Activated naive CD8-positive, alpha-beta T cell treated with anti-CD3 and anti-CD28 coated beads, Interleukin-2, amount 50 U/mL, for 24 hours (primary cell): Measurements from ENCODE around the gene ANGPTL8.

Experiments used
- ATAC-seq: fragments of 150-1000 bp; cut with Tn5 transposase; one replicate; pipeline ENCODE4 v1.10.0; 2021
- DNase-seq: peaks from one replicate; pipeline ENCODE4 v3.0.0; 2021
- H3K27ac Mint-ChIP-seq: one replicate; pipeline ENCODE4 v1.8.0; 2021; ENCODE audit warnings: mild to moderate bottlenecking, mixed read lengths
- H3K27me3 Mint-ChIP-seq: one replicate; pipeline ENCODE4 v1.8.0; 2021; ENCODE audit warnings: mixed read lengths
- H3K36me3 Mint-ChIP-seq: one replicate; pipeline ENCODE4 v1.8.0; 2021; ENCODE audit warnings: low read depth, mixed read lengths
- H3K4me1 Mint-ChIP-seq: one replicate; pipeline ENCODE4 v1.8.0; 2021; ENCODE audit warnings: mixed read lengths
- H3K4me3 Mint-ChIP-seq: one replicate; pipeline ENCODE4 v1.8.0; 2021; ENCODE audit warnings: mild to moderate bottlenecking, moderate library complexity, mixed read lengths
- H3K9me3 Mint-ChIP-seq: one replicate; pipeline ENCODE4 v1.8.0; 2021; ENCODE audit warnings: mixed read lengths

ANGPTL8 gene, protein sequence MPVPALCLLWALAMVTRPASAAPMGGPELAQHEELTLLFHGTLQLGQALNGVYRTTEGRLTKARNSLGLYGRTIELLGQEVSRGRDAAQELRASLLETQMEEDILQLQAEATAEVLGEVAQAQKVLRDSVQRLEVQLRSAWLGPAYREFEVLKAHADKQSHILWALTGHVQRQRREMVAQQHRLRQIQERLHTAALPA

GRCh38 chr19:11239377-11240000 lies at the start of gene ANGPTL8:
Gene ANGPTL8, plus strand, starts transcription at chr19:11239619. Its CDS starts 19 bp downstream, at chr19:11239638.
- Mint-ChIP-seq H3K36me3 (no peaks in the 10 kb centered on the region), H3K4me1 (peaks cover 6% of the 10 kb centered on the region), H3K9me3 (no peaks in the 10 kb centered on the region), H3K4me3 (no peak within 1 kb of the TSS), H3K27ac (no peak within 1 kb of the TSS), H3K27me3 (peaks cover 10% of the 10 kb centered on the region)
- DNase-seq (no peak), ATAC-seq (no peak)

DNA sequence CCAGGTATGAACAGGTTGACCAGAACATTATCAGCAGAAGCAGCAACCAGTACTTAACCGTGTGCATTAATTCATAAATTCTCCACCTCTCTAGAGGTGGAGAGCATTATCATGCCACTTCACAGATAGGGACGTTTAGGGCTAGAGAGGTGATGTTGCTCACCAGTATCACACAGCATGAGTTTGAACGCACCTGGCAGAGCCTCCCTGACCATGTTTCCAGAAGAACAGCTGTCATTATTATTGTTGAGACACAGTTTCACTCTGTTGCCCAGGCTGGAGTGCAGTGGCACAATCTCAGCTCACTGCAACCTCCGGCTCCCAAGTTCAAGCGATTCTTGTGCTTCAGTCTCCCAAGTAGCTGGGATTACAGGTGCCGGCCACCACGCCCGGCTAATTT lies 48.9 kb upstream of the ANGPTL8 start:
- H3K4me3 Mint-ChIP-seq = no peak overlapping the region
- DNase-seq = no peak
- H3K27me3 Mint-ChIP-seq = peaks cover 3% of the 10 kb centered on the region
- H3K36me3 Mint-ChIP-seq = no peaks in the 10 kb centered on the region
- ATAC-seq = no peak
- H3K9me3 Mint-ChIP-seq = no peaks in the 10 kb centered on the region
- peaks cover under 1% of the 10 kb centered on the region for H3K4me1 Mint-ChIP-seq
- no peak overlapping the region for H3K27ac Mint-ChIP-seq

- no peak overlapping the region for H3K27ac Mint-ChIP-seq
- no peaks in the 10 kb centered on the region for H3K9me3 Mint-ChIP-seq
- H3K36me3 Mint-ChIP-seq = no peaks in the 10 kb centered on the region
- peaks cover 3% of the 10 kb centered on the region for H3K4me1 Mint-ChIP-seq
- peak; percentile 14 for DNase-seq
- H3K4me3 Mint-ChIP-seq = no peak overlapping the region
- peak; percentile 46 for ATAC-seq
- H3K27me3 Mint-ChIP-seq = peaks cover 11% of the 10 kb centered on the region
Observed at GRCh38 chr19:11191273-11191755, 48.1 kb upstream of the ANGPTL8 start.

DNA sequence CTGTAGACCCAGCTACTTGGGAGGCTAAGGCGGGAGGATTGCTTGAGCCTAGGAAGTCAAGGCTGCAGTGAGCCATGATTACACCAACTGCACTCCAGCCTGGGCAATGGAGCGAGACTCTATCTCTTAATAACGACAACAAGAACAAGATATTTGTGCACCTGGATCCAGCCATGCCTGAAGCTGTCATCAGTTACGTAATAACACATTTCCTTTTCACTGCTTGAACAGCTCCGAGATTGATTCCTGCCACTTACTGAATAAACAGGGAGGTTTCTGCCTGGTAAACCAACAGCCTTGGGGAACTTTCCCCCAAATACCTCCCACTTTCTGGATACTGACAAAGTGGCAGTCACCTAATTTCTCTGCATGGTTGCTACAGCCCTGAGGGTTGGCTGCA lies 47.5 kb upstream of the ANGPTL8 start:
- peaks cover 4% of the 10 kb centered on the region for H3K4me1 Mint-ChIP-seq
- no peak for ATAC-seq
- no peaks in the 10 kb centered on the region for H3K9me3 Mint-ChIP-seq
- no peak overlapping the region for H3K27ac Mint-ChIP-seq
- no peak for DNase-seq
- no peaks in the 10 kb centered on the region for H3K36me3 Mint-ChIP-seq
- no peak overlapping the region for H3K4me3 Mint-ChIP-seq
- peaks cover 14% of the 10 kb centered on the region for H3K27me3 Mint-ChIP-seq

- Mint-ChIP-seq H3K36me3 (no peaks in the 10 kb centered on the region), H3K4me3 (no peak overlapping the region), H3K27ac (no peak overlapping the region), H3K27me3 (peaks cover 14% of the 10 kb centered on the region), H3K9me3 (no peaks in the 10 kb centered on the region), H3K4me1 (peaks cover 7% of the 10 kb centered on the region)
- no peak for DNase-seq
- ATAC-seq = no peak
Observed at GRCh38 chr19:11192957-11193939, 46.2 kb upstream of the ANGPTL8 start.

GRCh38 chr19:11194173-11194572 lies 45.2 kb upstream of the ANGPTL8 start:
- ATAC-seq (no peak), DNase-seq (no peak)
- Mint-ChIP-seq H3K36me3 (no peaks in the 10 kb centered on the region), H3K4me3 (no peak overlapping the region), H3K27me3 (peaks cover 14% of the 10 kb centered on the region), H3K27ac (no peak overlapping the region), H3K9me3 (no peaks in the 10 kb centered on the region), H3K4me1 (peaks cover 7% of the 10 kb centered on the region)

DNA sequence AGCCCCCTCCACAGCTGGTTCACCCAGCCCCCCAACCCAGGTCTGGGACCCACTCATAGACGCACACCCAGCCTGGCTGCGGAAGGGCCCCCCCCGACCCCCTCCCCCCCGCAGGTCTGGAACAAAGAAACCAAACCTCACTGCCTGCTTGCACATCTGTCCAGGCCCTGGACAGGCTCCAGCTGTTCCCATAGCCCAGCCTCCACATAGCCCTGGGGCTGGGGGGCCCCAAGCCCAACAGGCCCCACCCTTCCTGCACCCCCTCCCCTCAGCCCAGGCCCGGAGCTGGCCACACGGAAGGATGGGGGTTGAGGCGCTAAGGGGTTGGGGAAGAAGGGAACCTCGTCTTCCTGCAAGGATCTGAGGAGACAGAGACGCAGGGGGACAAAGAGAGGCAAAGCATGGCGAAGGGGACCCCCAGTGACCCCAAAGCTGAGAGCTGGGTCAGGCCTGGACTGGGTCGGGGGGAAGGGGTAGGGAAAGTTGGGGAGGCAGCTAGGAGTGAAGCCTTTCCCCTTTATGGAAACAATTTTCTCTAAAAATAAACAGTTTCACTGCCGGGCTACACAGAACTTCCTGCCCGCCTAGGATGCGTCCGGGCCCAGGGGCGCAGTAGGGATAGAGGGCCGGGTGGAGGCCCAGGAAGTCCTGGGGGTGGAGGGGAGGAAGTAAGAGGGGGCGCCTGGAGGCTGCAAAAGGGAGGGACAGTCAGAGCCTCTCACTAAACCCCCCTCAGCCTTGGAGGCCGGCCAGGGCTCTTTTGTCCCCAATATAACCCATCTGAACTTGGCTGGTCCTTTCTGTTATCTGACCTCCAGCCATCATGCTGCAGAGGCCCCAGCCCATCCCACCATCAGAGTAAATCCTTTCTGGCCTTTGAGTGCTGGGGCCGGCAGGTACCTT lies 44.5 kb upstream of the ANGPTL8 start:
- no peak overlapping the region for H3K27ac Mint-ChIP-seq
- H3K27me3 Mint-ChIP-seq = peaks cover 16% of the 10 kb centered on the region
- DNase-seq (no peak), ATAC-seq (no peak)
- H3K4me1 Mint-ChIP-seq = peaks cover 7% of the 10 kb centered on the region
- no peaks in the 10 kb centered on the region for H3K9me3 Mint-ChIP-seq
- H3K4me3 Mint-ChIP-seq = no peak overlapping the region
- no peaks in the 10 kb centered on the region for H3K36me3 Mint-ChIP-seq

DNA sequence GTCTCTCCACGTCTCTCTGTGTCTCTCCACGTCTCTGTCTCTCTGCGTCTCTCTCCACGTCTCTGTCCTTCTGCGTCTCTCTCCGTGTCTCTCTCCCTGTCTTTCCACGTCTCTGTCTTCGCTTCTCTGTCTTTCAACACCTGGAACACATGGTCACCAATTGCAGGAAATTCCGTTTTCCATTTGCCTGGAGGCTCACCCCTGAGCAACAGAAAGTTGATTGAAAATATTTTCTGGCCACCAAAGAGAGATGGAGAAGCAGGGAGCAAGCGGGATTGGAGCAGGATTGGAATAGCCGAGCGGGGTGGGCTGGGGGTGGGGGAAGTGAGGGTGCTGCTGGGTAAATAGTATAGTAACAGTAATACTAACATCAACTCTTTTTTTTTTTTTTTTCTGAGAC lies 43.7 kb upstream of the ANGPTL8 start:
- Mint-ChIP-seq H3K27ac (no peak overlapping the region), H3K9me3 (no peaks in the 10 kb centered on the region), H3K36me3 (no peaks in the 10 kb centered on the region), H3K4me1 (peaks cover 7% of the 10 kb centered on the region), H3K4me3 (no peak overlapping the region), H3K27me3 (peaks cover 16% of the 10 kb centered on the region)
- DNase-seq (no peak), ATAC-seq (no peak)

DNA sequence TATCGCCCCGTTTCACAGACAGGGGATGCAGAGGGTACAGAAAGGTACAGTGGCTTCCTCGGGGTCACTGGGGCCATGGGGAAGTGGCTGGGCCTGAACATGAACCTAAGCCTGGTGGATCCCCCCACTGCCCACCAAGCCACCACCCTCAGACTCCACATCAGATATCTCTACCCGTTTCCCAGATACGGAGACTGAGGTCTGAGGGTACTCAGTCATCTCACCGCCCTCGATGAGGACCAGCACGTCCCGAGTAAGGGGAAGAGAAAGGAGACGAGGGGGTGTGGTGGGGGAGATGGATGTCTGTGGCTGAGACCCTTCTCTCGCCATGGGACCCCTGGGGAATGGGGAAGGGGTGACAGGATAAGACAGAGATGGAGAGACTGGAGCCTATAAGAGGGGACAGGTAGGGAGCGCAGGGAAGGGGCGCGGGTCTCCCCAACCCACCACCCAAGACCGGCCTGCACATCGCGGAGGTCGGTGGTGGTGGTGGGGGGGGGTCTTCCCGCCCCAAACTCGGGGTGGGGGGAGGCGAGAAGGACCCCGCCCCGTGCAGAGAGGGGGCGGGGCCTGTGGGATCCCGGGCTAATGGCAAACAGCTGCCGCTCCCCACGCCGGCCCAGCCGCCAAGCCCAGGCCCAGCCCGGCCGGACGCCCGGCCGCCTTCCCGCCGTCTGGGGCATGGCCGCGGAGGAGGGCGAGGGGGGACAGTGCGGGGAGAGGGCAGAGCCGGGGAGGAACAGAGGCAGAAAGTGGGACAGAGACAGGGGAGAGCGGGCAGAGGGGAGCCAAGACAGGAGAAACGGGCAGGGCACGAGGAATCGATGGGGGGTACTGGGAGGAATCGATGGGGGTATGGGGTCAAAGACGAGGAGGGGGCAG lies 42.8 kb upstream of the ANGPTL8 start:
- DNase-seq = no peak

DNA sequence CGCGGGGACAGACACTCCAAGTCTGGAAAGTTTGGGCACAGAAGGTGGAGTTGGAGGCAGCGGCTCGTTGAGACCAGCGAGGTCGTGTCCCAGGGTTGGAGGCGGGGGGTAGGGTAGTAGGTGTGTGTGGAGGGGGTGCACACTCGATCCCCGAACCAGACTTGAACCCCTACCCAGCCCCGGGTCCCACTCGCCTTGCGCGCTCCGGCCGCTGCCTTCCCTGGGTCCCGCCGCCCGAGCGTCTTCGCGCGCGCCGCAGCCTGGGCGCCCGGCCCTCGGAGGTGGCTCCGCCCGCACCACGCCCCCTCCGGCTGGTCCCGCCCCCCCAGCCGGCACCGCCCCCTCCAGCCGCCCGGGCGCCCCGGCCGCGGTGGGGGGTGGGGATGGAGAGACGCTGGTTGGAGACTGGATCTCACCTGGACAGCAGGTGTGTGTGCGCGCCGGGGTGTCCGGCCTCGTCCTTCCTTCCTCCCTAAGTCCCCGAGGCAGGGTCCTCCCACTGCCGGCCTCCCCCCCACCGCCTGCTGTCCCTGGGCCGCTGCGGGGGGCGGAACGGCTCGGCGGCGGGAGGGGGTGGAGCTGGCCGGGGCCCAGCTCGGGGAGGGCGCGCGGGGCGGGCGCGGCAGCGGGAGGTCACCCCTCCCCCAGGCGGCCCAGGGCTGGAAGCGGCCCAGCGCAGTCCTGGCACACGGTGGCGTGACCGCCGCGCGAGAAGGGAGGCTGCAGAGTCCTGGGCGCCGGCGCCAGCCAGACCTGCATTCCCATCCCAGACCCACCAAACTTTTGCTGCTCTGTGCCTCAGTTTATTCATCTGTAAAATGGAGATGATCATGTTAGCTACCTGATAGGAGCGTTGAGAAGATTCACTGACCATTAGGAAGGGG lies 41.9 kb upstream of the ANGPTL8 start, which contains the start of gene KANK2:
Gene KANK2 (minus strand): TSS at position 255 of the 884 bp plus-strand sequence. CDS start 3,034 bp downstream, outside the sequence.
- peaks cover 7% of the 10 kb centered on the region for H3K4me1 Mint-ChIP-seq
- no peak within 1 kb of the TSS for H3K27ac Mint-ChIP-seq
- ATAC-seq (peak; percentile 83), DNase-seq (peak; percentile 80)
- H3K36me3 Mint-ChIP-seq = no peaks in the 10 kb centered on the region
- H3K9me3 Mint-ChIP-seq = no peaks in the 10 kb centered on the region
- H3K4me3 Mint-ChIP-seq = peak within 1 kb of the TSS; percentile 67
- peaks cover 17% of the 10 kb centered on the region for H3K27me3 Mint-ChIP-seq

More for the DNA sequence above, 42.8 kb upstream of the ANGPTL8 start:
- no peak for ATAC-seq
- peaks cover 16% of the 10 kb centered on the region for H3K27me3 Mint-ChIP-seq
- peaks cover 7% of the 10 kb centered on the region for H3K4me1 Mint-ChIP-seq
- no peaks in the 10 kb centered on the region for H3K9me3 Mint-ChIP-seq
- no peak overlapping the region for H3K27ac Mint-ChIP-seq
- H3K4me3 Mint-ChIP-seq = peak overlapping the region; percentile 51
- H3K36me3 Mint-ChIP-seq = no peaks in the 10 kb centered on the region

GRCh38 chr19:11198175-11198534 lies 41.3 kb upstream of the ANGPTL8 start:
- H3K27ac Mint-ChIP-seq = no peak overlapping the region
- H3K4me1 Mint-ChIP-seq = peaks cover 7% of the 10 kb centered on the region
- no peaks in the 10 kb centered on the region for H3K9me3 Mint-ChIP-seq
- DNase-seq (no peak), ATAC-seq (no peak)
- peak overlapping the region; percentile 67 for H3K4me3 Mint-ChIP-seq
- peaks cover 21% of the 10 kb centered on the region for H3K27me3 Mint-ChIP-seq
- no peaks in the 10 kb centered on the region for H3K36me3 Mint-ChIP-seq

DNA sequence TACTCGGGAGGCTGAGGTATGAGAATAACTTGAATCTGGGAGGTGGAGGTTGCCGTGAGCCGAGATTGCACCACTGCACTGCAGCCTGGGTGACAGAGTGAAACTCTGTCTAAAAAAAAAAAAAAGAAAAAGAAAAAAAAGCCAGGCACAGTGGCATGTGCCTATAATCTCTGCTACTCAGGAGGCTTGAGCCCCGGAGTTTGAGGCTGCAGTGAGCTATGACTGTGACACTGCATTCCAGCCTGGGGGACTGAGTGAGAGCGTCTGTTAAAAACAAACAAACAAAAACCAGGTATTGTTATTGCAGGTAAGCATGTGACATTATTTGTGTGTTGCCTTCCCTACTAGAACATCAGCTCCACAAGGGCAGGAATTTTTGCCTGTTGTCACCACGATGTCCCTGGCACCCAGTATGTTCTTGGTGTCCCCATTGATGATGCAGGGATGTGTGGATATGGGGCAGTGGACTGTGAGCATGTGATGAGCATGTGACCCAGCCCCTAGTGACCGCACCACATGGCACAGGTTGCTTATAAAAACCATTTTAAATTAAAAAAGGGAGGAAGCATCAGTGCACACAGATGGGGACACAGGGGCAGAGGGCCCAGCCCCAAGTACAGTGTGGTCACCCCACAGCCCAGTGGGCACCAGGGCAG lies 40.5 kb upstream of the ANGPTL8 start:
- H3K27me3 Mint-ChIP-seq = peaks cover 22% of the 10 kb centered on the region
- ATAC-seq (no peak), DNase-seq (no peak)
- H3K4me3 Mint-ChIP-seq = peak overlapping the region; percentile 21
- H3K4me1 Mint-ChIP-seq = peaks cover 7% of the 10 kb centered on the region
- H3K9me3 Mint-ChIP-seq = no peaks in the 10 kb centered on the region
- no peaks in the 10 kb centered on the region for H3K36me3 Mint-ChIP-seq
- H3K27ac Mint-ChIP-seq = no peak overlapping the region
